PC-9 (cell line): ENCODE measurements around the gene FABP7. TPM values are rescaled to one million over a fixed set of nuclear protein-coding genes. Genes with fewer than 3 reads are reported as not detected.

Source experiments
- BruUV-seq: library from RNA; stranded (reverse); fragments of 400-500 nt; replicated peaks from 2 replicates; lab custom pipeline; 2021; lab: Mats Ljungman, UMichigan
- CTCF ChIA-PET: fragments of 300-600 bp; sonication (Branson Sonifier 250); formaldehyde crosslinking; loops from one replicate; lab custom pipeline; 2022; ENCODE audit warnings: antibody characterized with exemption; lab: Charles Lee
- POLR2A ChIA-PET: fragments of 300-600 bp; sonication (Branson Sonifier 250); formaldehyde crosslinking; loops from one replicate; lab custom pipeline; 2022; ENCODE audit warnings: antibody characterized with exemption; ENCODE audit not compliant: unreplicated experiment; lab: Charles Lee
- DNase-seq, 2 experiments: peaks; one replicate each; pipeline versions ENCODE4 v3.0.0 to v3.0.0-alpha.2; 2015 to 2022; ENCODE audit warnings: mixed read lengths in 1 of 2
- H2AFZ ChIP-seq: fragments of 200-600 bp; sonication (generic); 2 replicates; pipeline ENCODE4 v1.8.1; 2017; ENCODE audit warnings: antibody characterized with exemption
- H3F3A ChIP-seq: fragments of 200-600 bp; sonication (generic); 2 replicates; pipeline ENCODE4 v1.8.1; 2017; ENCODE audit warnings: antibody characterized with exemption, mild to moderate bottlenecking, low read depth; ENCODE audit not compliant: insufficient read depth
- H3K27ac ChIP-seq: fragments of 200-600 bp; sonication (generic); 2 replicates; pipeline ENCODE4 v1.6.1; 2016; ENCODE audit warnings: mixed run types
- H3K27me3 ChIP-seq: fragments of 200-600 bp; sonication (generic); 2 replicates; pipeline ENCODE4 v1.6.1; 2016; ENCODE audit warnings: low read depth, mixed run types; ENCODE audit not compliant: insufficient read depth
- H3K36me3 ChIP-seq: fragments of 200-600 bp; sonication (generic); 2 replicates; pipeline ENCODE4 v1.6.1; 2016; ENCODE audit warnings: low read depth, mixed run types
- H3K4me1 ChIP-seq: fragments of 200-600 bp; sonication (generic); replicated peaks from 2 replicates; pipeline ENCODE4 v1.6.1; 2016; ENCODE audit warnings: mixed run types; ENCODE audit not compliant: insufficient read depth
- H3K4me2 ChIP-seq: fragments of 200-600 bp; sonication (generic); 2 replicates; pipeline ENCODE4 v1.6.1; 2017; ENCODE audit warnings: mixed run types
- H3K4me3 ChIP-seq: fragments of 200-600 bp; sonication (generic); 2 replicates; pipeline ENCODE4 v1.6.1; 2016; ENCODE audit warnings: mixed run types
- H3K79me2 ChIP-seq: fragments of 200-600 bp; sonication (generic); 2 replicates; pipeline ENCODE4 v1.6.1; 2017; ENCODE audit warnings: low read depth, mixed run types
- H3K9me2 ChIP-seq: fragments of 200-600 bp; sonication (generic); 2 replicates; pipeline ENCODE4 v1.8.1; 2017; ENCODE audit warnings: mild to moderate bottlenecking; ENCODE audit not compliant: insufficient read depth
- H3K9me3 ChIP-seq: fragments of 200-600 bp; sonication (generic); 2 replicates; pipeline ENCODE4 v1.8.1; 2016; ENCODE audit warnings: low read depth; ENCODE audit not compliant: insufficient read depth
- H4K20me1 ChIP-seq: fragments of 200-600 bp; sonication (generic); 2 replicates; pipeline ENCODE4 v1.8.1; 2017; ENCODE audit not compliant: insufficient read depth
- CTCF ChIP-seq: fragments of 200-600 bp; sonication (generic); conservative IDR thresholded peaks from 2 replicates; pipeline ENCODE4 v1.6.1; 2017; ENCODE audit warnings: mixed run types, antibody characterized with exemption, mild to moderate bottlenecking, moderate library complexity
- EZH2 ChIP-seq: fragments of 200-600 bp; sonication (generic); IDR thresholded peaks from 2 replicates; pipeline ENCODE4 v1.8.0; 2017; ENCODE audit warnings: antibody characterized with exemption, low read depth
- intact Hi-C: fragments of 100-400 bp; cut with micrococcal nuclease; formaldehyde crosslinking; loops from one replicate; pipeline ENCODE4 v1.10.0; 2022; ENCODE audit not compliant: unreplicated experiment
- total RNA-seq: library from RNA; stranded (reverse); gene quantifications from 2 replicates; pipeline ENCODE4 v1.2.3, GENCODE V29; 2021

Gene FABP7
- total RNA-seq, 1 experiment from 2014 or later = not detected

GRCh38 chr6:122781716-122782115 lies 2.2 kb downstream of the FABP7 start:
- Histone ChIP-seq H3K4me2 (no peak overlapping the region), H3K9me3 (no peaks in the 10 kb centered on the region), H3F3A (no peaks in the 10 kb centered on the region), H3K27me3 (no peaks in the 10 kb centered on the region), H3K79me2 (no peaks in the 10 kb centered on the region), H2AFZ (no peak overlapping the region), H3K9me2 (no peaks in the 10 kb centered on the region), H3K4me3 (no peak overlapping the region), H4K20me1 (no peaks in the 10 kb centered on the region), H3K4me1 (no peaks in the 10 kb centered on the region), H3K27ac (no peak overlapping the region), H3K36me3 (no peaks in the 10 kb centered on the region)
- DNase-seq = no peak
- ChIA-PET CTCF (no interaction called here), POLR2A (no interaction called here)
- no peak for TF ChIP-seq CTCF
- no peak for TF ChIP-seq EZH2
- BruUV-seq = no TSS peak
- intact Hi-C loops = no loop called here

GRCh38 chr6:122783401-122783800 lies 3.9 kb downstream of the FABP7 start:
- BruUV-seq = no TSS peak
- no peaks in the 10 kb centered on the region for H3K9me3 ChIP-seq
- H2AFZ ChIP-seq = no peak overlapping the region
- no peak overlapping the region for H3K4me3 ChIP-seq
- ChIA-PET POLR2A (no interaction called here), CTCF (no interaction called here)
- peaks cover 5% of the 10 kb centered on the region; the same call in 1 of the 2 replicates for H3F3A ChIP-seq
- no peaks in the 10 kb centered on the region for H3K9me2 ChIP-seq
- no peaks in the 10 kb centered on the region for H4K20me1 ChIP-seq
- H3K27me3 ChIP-seq = no peaks in the 10 kb centered on the region
- intact Hi-C loops = no loop called here
- H3K36me3 ChIP-seq = no peaks in the 10 kb centered on the region
- peaks cover 4% of the 10 kb centered on the region for H3K4me1 ChIP-seq
- no peak for DNase-seq
- TF ChIP-seq EZH2 (no peak), CTCF (no peak)
- no peak overlapping the region for H3K27ac ChIP-seq
- H3K79me2 ChIP-seq = no peaks in the 10 kb centered on the region
- H3K4me2 ChIP-seq = no peak overlapping the region

GRCh38 chr6:122785891-122786290 lies 6.4 kb downstream of the FABP7 start:
- Histone ChIP-seq H3K79me2 (no peaks in the 10 kb centered on the region), H3F3A (peaks cover 11% of the 10 kb centered on the region), H2AFZ (no peak overlapping the region), H3K27ac (no peak overlapping the region), H4K20me1 (no peaks in the 10 kb centered on the region), H3K4me1 (peaks cover 17% of the 10 kb centered on the region), H3K9me2 (no peaks in the 10 kb centered on the region), H3K27me3 (no peaks in the 10 kb centered on the region), H3K4me3 (no peak overlapping the region), H3K9me3 (no peaks in the 10 kb centered on the region), H3K4me2 (no peak overlapping the region), H3K36me3 (no peaks in the 10 kb centered on the region)
- CTCF ChIA-PET = no interaction called here
- POLR2A ChIA-PET = no interaction called here
- no peak for TF ChIP-seq EZH2
- no peak for TF ChIP-seq CTCF
- DNase-seq = no peak
- BruUV-seq = no TSS peak
- intact Hi-C loops = no loop called here
